ENCODE results near the gene DLEU7. TPM values are rescaled to one million over a fixed set of nuclear protein-coding genes. Genes with fewer than 3 reads are reported as not detected.

DLEU7 gene
- total RNA-seq, 1 donor = 0.54 TPM

DNA sequence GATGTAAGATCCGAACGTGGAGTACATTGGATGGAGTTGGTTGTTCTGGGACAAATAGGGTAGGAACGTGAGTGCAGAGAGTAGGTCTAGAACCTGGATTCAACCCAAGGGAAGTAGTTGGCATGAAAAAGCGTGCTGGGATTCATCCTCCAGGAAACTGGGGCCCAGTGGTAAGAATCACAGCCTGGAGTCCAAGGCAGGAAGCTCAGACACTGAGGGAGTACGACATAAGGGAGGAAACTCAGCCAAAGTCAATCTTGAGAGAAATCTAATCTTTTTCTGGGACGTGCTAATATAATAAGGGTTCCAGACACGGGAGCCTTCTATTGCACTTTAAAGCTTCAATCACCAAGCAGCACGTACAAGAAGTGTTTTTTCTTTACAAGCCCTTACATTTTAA, 46.4 kb downstream of the DLEU7 start:
- DNase-seq (ENCODE audit: low read depth in 2 of 3, low spot score in 2 of 3) = no peak

DNA sequence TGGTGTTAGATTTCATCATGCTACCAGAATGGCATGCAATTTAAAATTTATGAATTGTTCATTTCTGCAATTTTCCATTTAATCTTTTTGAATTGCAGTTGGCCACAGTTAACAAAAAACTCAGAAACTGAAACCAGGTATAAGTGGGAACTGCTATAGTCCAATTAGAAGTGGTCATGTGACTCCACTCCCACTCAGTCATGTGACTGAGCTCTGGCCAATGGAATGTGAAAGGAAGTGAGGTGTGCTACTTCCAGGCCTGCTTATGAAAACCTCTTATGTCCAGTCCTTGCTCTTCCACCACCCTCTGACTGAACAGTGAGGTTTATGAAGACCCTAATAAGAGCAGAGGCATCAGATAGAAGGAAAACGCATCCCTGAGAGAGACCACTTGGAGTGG, 47.0 kb downstream of the DLEU7 start:
- no peak for DNase-seq (ENCODE audit: low read depth in 2 of 3, low spot score in 2 of 3)

DNA sequence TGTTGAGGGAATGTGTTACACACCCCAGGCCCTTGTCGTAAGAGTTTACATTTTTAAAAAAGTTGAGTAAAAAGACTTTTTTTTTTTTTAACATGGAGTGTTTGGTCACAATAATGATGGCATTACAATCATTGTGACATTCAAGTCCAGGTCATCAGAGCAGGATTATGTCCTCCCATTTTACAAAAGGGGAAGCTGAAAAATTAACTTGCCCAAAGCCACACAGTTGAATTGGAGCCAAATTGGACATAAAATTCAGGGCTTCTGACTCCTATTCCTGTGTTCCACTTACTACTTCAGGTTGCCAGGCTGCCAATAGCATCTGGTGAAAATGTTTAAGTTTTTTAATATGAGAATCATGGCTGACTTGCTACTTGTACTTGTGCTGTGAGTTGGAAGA, 49.3 kb downstream of the DLEU7 start:
- DNase-seq (ENCODE audit: low read depth in 2 of 3, low spot score in 2 of 3) = peak in 1 of 3 donors; percentile 65

DNA sequence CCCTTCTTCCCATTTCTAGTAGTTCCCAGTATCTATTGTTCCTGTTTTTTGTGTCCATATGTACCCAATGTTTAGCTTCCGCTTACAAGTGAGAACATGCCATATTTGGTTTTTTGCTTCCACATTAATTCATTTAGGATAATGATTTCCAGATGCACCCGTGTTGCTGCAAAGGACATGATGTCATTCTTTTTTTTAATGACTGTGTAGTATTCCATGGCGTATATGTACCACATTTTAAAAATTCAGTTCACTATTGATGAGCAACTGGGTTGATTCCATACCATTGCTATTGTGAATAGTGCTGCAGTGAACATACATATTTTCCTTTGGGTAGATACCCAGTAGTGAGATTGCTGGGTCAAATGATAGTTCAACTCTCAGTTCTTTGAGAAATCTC, 50.5 kb downstream of the DLEU7 start:
- DNase-seq (ENCODE audit: low read depth in 2 of 3, low spot score in 2 of 3) = no peak

DNA sequence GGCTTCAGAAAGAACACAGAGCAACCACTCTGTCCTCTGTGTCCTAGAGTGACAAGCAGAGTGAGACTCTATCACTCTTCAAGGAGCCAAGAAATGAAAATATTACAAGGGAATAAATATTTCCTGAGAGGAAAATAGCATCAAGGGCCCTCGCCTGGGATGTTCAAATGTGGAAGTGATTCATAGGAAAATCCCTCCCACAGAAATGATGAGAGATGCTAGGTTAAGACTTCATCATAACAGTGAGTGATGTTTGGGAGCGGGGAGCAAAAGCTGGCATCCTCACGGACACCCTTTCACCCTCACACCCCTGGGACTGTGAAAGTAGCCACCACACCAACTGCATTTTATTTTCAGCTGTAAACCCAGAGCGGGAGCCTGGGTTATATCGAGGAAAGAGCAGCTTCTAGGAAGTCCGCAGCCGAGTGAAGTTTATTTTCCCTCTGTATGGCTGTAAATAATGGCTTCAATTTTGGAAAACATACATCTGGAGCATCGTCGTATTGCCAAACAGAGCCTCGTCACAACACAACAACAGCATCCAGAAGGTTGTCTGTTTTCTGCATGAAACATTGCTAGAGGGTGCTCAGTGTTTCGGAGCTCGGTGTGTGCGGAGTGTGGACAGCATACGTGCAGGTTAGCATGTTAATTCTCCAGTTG, 54.8 kb downstream of the DLEU7 start:
- no peak for DNase-seq (ENCODE audit: low read depth in 2 of 3, low spot score in 2 of 3)

DNA sequence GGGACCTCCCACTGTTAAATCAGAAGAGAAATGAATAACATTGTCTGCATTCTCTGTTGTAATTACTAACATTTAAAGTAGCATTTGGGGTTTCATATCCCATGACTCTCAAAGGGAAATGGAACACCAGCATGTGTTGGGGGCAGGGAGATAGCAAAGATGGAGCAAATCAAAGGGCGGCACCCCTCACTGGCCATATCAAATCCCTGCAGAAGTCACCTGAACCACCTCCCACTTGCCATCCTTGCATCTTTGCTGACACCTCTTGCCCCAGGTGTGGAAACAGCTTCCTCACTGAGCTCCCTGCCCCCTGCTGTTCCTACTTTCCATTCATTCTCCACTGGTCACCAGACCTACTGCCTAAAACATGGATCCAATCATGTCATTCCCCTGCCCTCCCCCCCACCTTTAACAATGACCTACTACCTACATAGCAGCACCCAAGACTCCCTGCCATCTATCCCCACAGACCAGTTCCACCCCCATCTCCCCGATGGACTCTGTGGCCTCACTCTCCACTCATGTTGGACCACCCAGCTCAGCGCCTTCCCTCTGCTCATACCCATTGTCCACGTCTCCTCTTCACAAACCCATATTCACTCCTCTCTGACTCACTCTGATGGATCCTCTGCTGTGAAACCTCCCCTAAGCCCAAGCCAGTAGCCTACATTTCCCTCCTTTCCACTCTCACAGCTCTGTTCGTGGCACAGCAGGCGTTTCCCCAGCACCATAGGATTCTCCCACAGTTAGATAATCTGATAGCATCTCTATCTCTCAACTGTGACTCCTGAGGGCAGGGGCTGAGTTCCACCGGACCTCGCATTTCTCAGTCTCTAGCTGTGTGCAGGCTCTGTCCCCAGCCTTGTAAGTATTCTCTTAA, 55.9 kb downstream of the DLEU7 start:
- DNase-seq (ENCODE audit: low read depth in 2 of 3, low spot score in 2 of 3) = no peak

DNA sequence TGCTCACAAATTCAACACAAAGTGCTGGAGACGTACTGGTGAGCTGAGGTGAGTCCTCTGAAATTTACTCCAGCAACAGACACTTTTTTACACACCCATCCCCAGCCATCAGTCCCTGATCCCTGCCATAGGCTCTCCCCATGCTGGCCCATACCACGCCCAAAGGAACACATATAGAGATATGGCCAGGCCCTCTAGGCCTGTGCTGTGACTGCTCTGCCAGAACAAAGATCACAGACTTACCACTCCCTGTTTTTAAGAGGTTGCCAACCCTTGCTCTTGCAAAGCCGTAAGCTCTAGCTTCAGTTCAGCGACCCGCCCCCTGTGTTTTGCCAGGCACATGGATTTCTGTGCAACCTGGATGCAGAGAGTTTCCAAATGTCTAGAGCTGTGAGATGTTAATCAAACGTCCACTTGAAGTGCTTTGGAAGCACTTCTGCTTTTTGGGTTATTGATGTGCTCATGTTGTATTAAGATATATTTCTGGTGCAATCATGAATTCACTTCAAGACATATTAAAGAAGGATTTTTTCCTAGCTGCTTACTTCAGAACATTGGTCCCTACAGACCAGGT, 59.7 kb downstream of the DLEU7 start:
- peak in 1 of 3 donors; percentile 81 for DNase-seq (ENCODE audit: low read depth in 2 of 3, low spot score in 2 of 3)

DNA sequence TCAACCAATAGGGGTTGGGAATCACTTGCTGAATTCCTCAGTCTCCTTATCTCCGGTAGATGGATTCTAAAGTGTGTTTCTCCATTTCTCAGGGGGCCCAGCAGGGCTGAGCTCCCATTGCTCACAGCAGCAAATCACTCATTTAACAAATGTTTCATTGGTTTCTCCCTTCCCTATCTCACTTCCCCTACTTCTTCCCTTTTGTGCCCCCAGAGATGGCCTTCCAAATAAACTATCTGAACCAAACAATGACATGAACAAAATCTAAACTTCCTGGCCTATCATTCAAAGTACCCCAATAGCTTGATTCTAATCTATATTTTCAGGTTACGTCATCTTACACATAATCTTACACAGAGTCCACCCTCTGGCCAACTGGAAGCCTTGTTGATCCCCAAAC, 60.4 kb downstream of the DLEU7 start:
- peak in 2 of 3 donors; percentile 63 to 80 for DNase-seq (ENCODE audit: low read depth in 2 of 3, low spot score in 2 of 3)

DNA sequence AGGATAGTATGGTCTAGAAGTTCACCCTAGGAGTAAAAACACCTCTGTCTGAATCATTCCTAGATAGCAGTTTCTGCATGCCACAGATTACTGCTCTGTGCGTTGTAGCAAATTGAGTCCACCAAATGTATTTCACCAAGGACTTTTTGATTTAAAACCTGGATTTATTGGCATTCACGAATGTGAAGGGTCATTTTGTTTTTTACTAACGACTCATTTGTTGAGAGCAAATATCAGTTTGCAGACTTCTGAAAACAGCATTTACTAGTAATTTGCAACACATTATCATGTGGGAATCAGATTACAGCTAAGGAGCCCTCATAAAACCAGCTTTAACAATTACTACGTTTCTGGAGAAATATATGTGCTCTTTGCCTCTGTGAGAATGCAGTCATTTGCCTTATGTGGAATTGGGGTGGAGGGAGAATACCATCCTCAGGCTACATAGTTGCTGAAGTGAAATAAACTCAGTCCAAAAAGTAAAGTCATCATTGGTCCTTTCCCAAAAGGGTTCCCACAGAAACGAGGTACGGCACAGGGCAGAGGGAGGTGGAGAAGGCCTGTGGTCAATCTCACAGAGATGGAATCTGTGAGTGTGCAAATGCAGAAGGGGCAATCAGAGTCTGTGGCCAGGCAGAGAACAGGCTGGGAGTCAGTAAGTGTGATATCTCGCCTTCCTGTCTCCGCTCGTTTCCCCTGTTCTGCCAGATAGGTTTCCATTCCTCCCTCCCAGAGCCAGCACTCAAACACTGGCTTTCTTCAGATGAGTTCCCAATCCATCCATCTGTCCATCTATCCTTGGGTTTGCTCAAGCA, 63.1 kb downstream of the DLEU7 start:
- DNase-seq (ENCODE audit: low read depth in 2 of 3, low spot score in 2 of 3) = no peak

DNA sequence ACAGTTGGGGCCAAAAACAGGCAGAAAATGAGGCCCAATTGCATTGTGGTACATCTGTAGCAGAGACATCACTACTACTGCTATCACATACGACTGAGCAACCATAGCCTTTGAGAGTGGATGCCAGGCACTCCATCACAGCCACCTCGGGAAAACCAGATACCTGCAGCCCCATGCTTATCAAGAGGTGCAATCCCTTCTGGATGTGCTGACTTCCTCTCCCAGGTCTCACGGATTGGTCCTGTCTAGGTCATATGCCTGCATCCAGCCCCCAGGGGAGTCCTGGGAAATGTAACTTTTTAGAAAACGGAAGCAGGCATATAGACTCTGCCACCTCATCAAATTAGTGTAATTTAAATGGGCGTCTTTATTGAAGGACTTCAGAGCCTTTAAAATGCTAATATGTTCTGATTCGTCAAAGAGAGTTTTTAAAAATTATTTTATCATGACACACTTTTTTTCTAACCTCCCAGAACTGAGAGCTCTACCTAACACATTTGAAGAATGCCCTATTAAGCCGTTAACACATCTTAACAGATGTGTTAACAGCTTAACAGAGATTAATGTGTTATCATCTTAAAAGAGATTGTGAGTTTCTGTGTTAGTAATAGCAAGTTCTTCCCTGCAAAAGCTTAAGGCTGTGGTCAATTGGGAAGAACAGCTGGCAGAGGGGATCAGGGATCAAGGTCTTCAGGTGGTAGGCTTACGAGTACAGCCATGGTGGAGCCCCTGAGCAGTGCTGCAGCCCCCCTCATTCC, 63.9 kb downstream of the DLEU7 start:
- no peak for DNase-seq (ENCODE audit: low read depth in 2 of 3, low spot score in 2 of 3)

Small RNA genes within 50 kb of the gene (small RNA-seq; reads per million reads assigned to genes)
- not detected for gene RNA5SP28

Other genes with a start within 250 kb of the DLEU7 start
- gene RNASEH2B, start 66.1 kb upstream of the DLEU7 start, total RNA-seq = 57.1 TPM